Naive B cell (primary cell): ENCODE measurements around the gene NAA10. TPM values are rescaled to one million over a fixed set of nuclear protein-coding genes. Genes with fewer than 3 reads are reported as not detected.

Source experiments
- ATAC-seq, 2 donors: fragments of 150-1000 bp; cut with Tn5 transposase; 2 replicates each; pipeline ENCODE4 v1.10.0; 2021; ENCODE audit warnings: low read depth in 2 of 2, mild to moderate bottlenecking in 2 of 2, moderate library complexity in 2 of 2
- DNase-seq: peaks from one replicate; pipeline ENCODE4 v3.0.0; 2022
- H3K27ac Mint-ChIP-seq, 6 donors: one replicate each; pipeline ENCODE4 v1.8.0; 2020 to 2022; ENCODE audit warnings: mild to moderate bottlenecking in 6 of 6, mixed read lengths in 6 of 6, moderate library complexity in 5 of 6, inconsistent platforms in 2 of 6
- H3K27me3 Mint-ChIP-seq, 3 donors: one replicate each; pipeline ENCODE4 v1.8.0; 2021 to 2022; ENCODE audit warnings: mixed read lengths in 3 of 3, mild to moderate bottlenecking in 1 of 3
- H3K36me3 Mint-ChIP-seq, 2 donors: one replicate each; pipeline ENCODE4 v1.8.0; 2020 to 2022; ENCODE audit warnings: mixed read lengths in 2 of 2, inconsistent platforms in 1 of 2, mild to moderate bottlenecking in 1 of 2
- H3K4me1 Mint-ChIP-seq, 3 donors: one replicate each; pipeline ENCODE4 v1.8.0; 2020 to 2022; ENCODE audit warnings: mixed read lengths in 3 of 3, inconsistent platforms in 1 of 3, mild to moderate bottlenecking in 1 of 3, moderate library complexity in 1 of 3
- H3K4me3 Mint-ChIP-seq, 8 donors: one replicate each; pipeline ENCODE4 v1.8.0; 2020 to 2022; ENCODE audit warnings: mild to moderate bottlenecking in 8 of 8, mixed read lengths in 8 of 8, moderate library complexity in 8 of 8, inconsistent platforms in 2 of 8
- H3K9me3 Mint-ChIP-seq, 7 donors: one replicate each; pipeline ENCODE4 v1.8.0; 2020 to 2022; ENCODE audit warnings: mixed read lengths in 7 of 7, mild to moderate bottlenecking in 5 of 7, inconsistent platforms in 2 of 7, moderate library complexity in 1 of 7
- polyA plus RNA-seq, 6 donors: library from polyadenylated mRNA; unstranded; fragments of 300-500 nt; fragmentation: Illumina TruSeq; gene quantifications; one replicate each; pipeline ENCODE4 v1.2.3, GENCODE V29; 2021; ENCODE audit warnings: low read depth in 6 of 6

Gene NAA10
- polyA plus RNA-seq, 6 donors from 2014 or later, result 52.6 to 98.7 (median 61.0) TPM

GRCh38 chrX:153971124-153971449 is 36.2 kb upstream of the NAA10 start:
- peak overlapping the region; percentile 87 to 100 (median 100) for H3K4me3 Mint-ChIP-seq
- H3K36me3 Mint-ChIP-seq, result peaks cover 4 to 7% of the 10 kb centered on the region in 2 donors
- ATAC-seq, result peak; percentile 43 to 45
- DNase-seq, result peak; percentile 89
- H3K9me3 Mint-ChIP-seq, result no peaks in the 10 kb centered on the region
- no peaks in the 10 kb centered on the region for H3K27me3 Mint-ChIP-seq
- H3K4me1 Mint-ChIP-seq, result peaks cover 40 to 62% (median 42%) of the 10 kb centered on the region in 3 donors
- peak overlapping the region; percentile 98 to 100 (median 100) for H3K27ac Mint-ChIP-seq

- Mint-ChIP-seq H3K27ac (peak overlapping the region; percentile 98 to 100 (median 100)), H3K4me3 (peak overlapping the region; percentile 87 to 100 (median 100)), H3K27me3 (no peaks in the 10 kb centered on the region), H3K4me1 (peaks cover 39 to 64% (median 45%) of the 10 kb centered on the region in 3 donors), H3K9me3 (no peaks in the 10 kb centered on the region), H3K36me3 (peaks cover 4 to 7% of the 10 kb centered on the region in 2 donors)
- DNase-seq (no peak), ATAC-seq (peak in 1 of 2 donors; percentile 7)
Observed at GRCh38 chrX:153970357-153971123, 35.7 kb upstream of the NAA10 start.

GRCh38 chrX:153969904-153970356 is 35.1 kb upstream of the NAA10 start:
- no peaks in the 10 kb centered on the region for H3K9me3 Mint-ChIP-seq
- ATAC-seq (no peak), DNase-seq (no peak)
- H3K4me1 Mint-ChIP-seq, result peaks cover 42 to 69% (median 51%) of the 10 kb centered on the region in 3 donors
- peaks cover 4 to 7% of the 10 kb centered on the region in 2 donors for H3K36me3 Mint-ChIP-seq
- peak overlapping the region in 5 of 6 donors; percentile 86 to 98 (median 95) for H3K27ac Mint-ChIP-seq
- peak overlapping the region; percentile 87 to 100 (median 100) for H3K4me3 Mint-ChIP-seq
- no peaks in the 10 kb centered on the region for H3K27me3 Mint-ChIP-seq

- H3K27me3 Mint-ChIP-seq, result no peaks in the 10 kb centered on the region
- peaks cover 4 to 7% of the 10 kb centered on the region in 2 donors for H3K36me3 Mint-ChIP-seq
- ATAC-seq (no peak), DNase-seq (no peak)
- peaks cover 38 to 66% (median 50%) of the 10 kb centered on the region in 3 donors for H3K4me1 Mint-ChIP-seq
- peak overlapping the region; percentile 87 to 100 (median 100) for H3K4me3 Mint-ChIP-seq
- no peaks in the 10 kb centered on the region for H3K9me3 Mint-ChIP-seq
- peak overlapping the region; percentile 77 to 98 (median 93) for H3K27ac Mint-ChIP-seq
Observed at GRCh38 chrX:153969125-153969903, 34.5 kb upstream of the NAA10 start.

GRCh38 chrX:153968754-153969124 is 33.9 kb upstream of the NAA10 start:
- Mint-ChIP-seq H3K27ac (peak overlapping the region in 4 of 6 donors; percentile 77 to 98 (median 86)), H3K27me3 (no peaks in the 10 kb centered on the region), H3K36me3 (peaks cover 4 to 7% of the 10 kb centered on the region in 2 donors), H3K9me3 (no peaks in the 10 kb centered on the region), H3K4me1 (peaks cover 32 to 60% (median 46%) of the 10 kb centered on the region in 3 donors), H3K4me3 (peak overlapping the region; percentile 87 to 100 (median 100))
- ATAC-seq (peak in 1 of 2 donors; percentile 5), DNase-seq (peak; percentile 55)

GRCh38 chrX:153968255-153968654 is 33.4 kb upstream of the NAA10 start:
- DNase-seq (no peak), ATAC-seq (no peak)
- H3K4me1 Mint-ChIP-seq, result peaks cover 29 to 56% (median 46%) of the 10 kb centered on the region in 3 donors
- peak overlapping the region; percentile 78 to 100 (median 96) for H3K4me3 Mint-ChIP-seq
- H3K36me3 Mint-ChIP-seq, result peaks cover 4 to 7% of the 10 kb centered on the region in 2 donors
- H3K27me3 Mint-ChIP-seq, result no peaks in the 10 kb centered on the region
- no peaks in the 10 kb centered on the region for H3K9me3 Mint-ChIP-seq
- H3K27ac Mint-ChIP-seq, result peak overlapping the region; percentile 67 to 94 (median 86)

- ATAC-seq, result no peak
- Mint-ChIP-seq H3K27me3 (no peaks in the 10 kb centered on the region), H3K4me1 (peaks cover 26 to 53% (median 46%) of the 10 kb centered on the region in 3 donors), H3K9me3 (no peaks in the 10 kb centered on the region), H3K4me3 (peak overlapping the region; percentile 60 to 100 (median 86)), H3K36me3 (peaks cover 4 to 7% of the 10 kb centered on the region in 2 donors), H3K27ac (peak overlapping the region; percentile 67 to 94 (median 86))
- DNase-seq, result no peak
Observed at GRCh38 chrX:153967536-153968224, 32.8 kb upstream of the NAA10 start.

- ATAC-seq (no peak), DNase-seq (no peak)
- H3K4me1 Mint-ChIP-seq, result peaks cover 26 to 53% (median 46%) of the 10 kb centered on the region in 3 donors
- H3K4me3 Mint-ChIP-seq, result peak overlapping the region; percentile 60 to 100 (median 86)
- H3K36me3 Mint-ChIP-seq, result peaks cover 4 to 7% of the 10 kb centered on the region in 2 donors
- H3K9me3 Mint-ChIP-seq, result no peaks in the 10 kb centered on the region
- peak overlapping the region; percentile 67 to 94 (median 81) for H3K27ac Mint-ChIP-seq
- no peaks in the 10 kb centered on the region for H3K27me3 Mint-ChIP-seq
Observed at GRCh38 chrX:153966841-153967535, 32.2 kb upstream of the NAA10 start.

GRCh38 chrX:153966283-153966688 is 31.4 kb upstream of the NAA10 start:
- no peaks in the 10 kb centered on the region for H3K9me3 Mint-ChIP-seq
- H3K4me3 Mint-ChIP-seq, result peak overlapping the region in 2 of 8 donors; percentile 25 to 91
- H3K4me1 Mint-ChIP-seq, result peaks cover 26 to 53% (median 46%) of the 10 kb centered on the region in 3 donors
- ATAC-seq, result no peak
- no peak for DNase-seq
- H3K27me3 Mint-ChIP-seq, result no peaks in the 10 kb centered on the region
- peaks cover 0 to 1% of the 10 kb centered on the region in 2 donors for H3K36me3 Mint-ChIP-seq
- peak overlapping the region in 3 of 6 donors; percentile 18 to 73 (median 30) for H3K27ac Mint-ChIP-seq

GRCh38 chrX:153965406-153965805 is 30.6 kb upstream of the NAA10 start:
- ATAC-seq (no peak), DNase-seq (no peak)
- Mint-ChIP-seq H3K36me3 (no peaks in the 10 kb centered on the region), H3K27me3 (no peaks in the 10 kb centered on the region), H3K4me3 (peak overlapping the region in 2 of 8 donors; percentile 44 to 61), H3K4me1 (peaks cover 26 to 53% (median 51%) of the 10 kb centered on the region in 3 donors), H3K9me3 (no peaks in the 10 kb centered on the region), H3K27ac (peak overlapping the region in 1 of 6 donors; percentile 23)

GRCh38 chrX:153964105-153964504 is 29.3 kb upstream of the NAA10 start:
- ATAC-seq, result no peak
- Mint-ChIP-seq H3K27me3 (no peaks in the 10 kb centered on the region), H3K4me1 (peaks cover 20 to 45% (median 44%) of the 10 kb centered on the region in 3 donors), H3K36me3 (no peaks in the 10 kb centered on the region), H3K9me3 (no peaks in the 10 kb centered on the region), H3K4me3 (no peak overlapping the region), H3K27ac (peak overlapping the region in 2 of 6 donors; percentile 21 to 37)
- no peak for DNase-seq

GRCh38 chrX:153963546-153963945 is 28.7 kb upstream of the NAA10 start:
- Mint-ChIP-seq H3K4me3 (no peak overlapping the region), H3K27me3 (no peaks in the 10 kb centered on the region), H3K27ac (peak overlapping the region in 1 of 6 donors; percentile 16), H3K36me3 (no peaks in the 10 kb centered on the region), H3K4me1 (peaks cover 18 to 41% (median 40%) of the 10 kb centered on the region in 3 donors), H3K9me3 (no peaks in the 10 kb centered on the region)
- ATAC-seq, result no peak
- no peak for DNase-seq
